K562 (cell line): ENCODE measurements around the gene LZTR1. TPM values are rescaled to one million over a fixed set of nuclear protein-coding genes. Genes with fewer than 3 reads are reported as not detected.
A peak's percentile ranks its signal among the peaks of the same experiment; 100 is the strongest.

Source experiments
- ETS2 ChIP-seq: IDR thresholded peaks from 2 replicates; pipeline ENCODE4 v1.6.1; 2016; ENCODE audit warnings: borderline replicate concordance, missing genetic modification characterization, mild to moderate bottlenecking, moderate library complexity, missing compliant biosample characterization; ENCODE audit not compliant: poor library complexity, severe bottlenecking
- FOXM1 ChIP-seq, 2 experiments: fragments of 450-650 bp in 1 of 2; sonication (generic) in 1 of 2; formaldehyde crosslinking in 1 of 2; IDR thresholded peaks; 2 replicates each; pipeline versions ENCODE4 v1.6.1 to v1.9.0; 2017 to 2022; ENCODE audit warnings: low read depth in 2 of 2, mild to moderate bottlenecking in 2 of 2, missing genetic modification reagents in 1 of 2, moderate library complexity in 1 of 2
- JUND ChIP-seq, 2 experiments: IDR thresholded peaks; 2 replicates in 1 of 2; 3 replicates in 1 of 2; pipeline ENCODE4 v1.6.1; 2011; ENCODE audit warnings: borderline replicate concordance in 2 of 2, low read depth in 2 of 2, low read length in 2 of 2, improper control_type of control experiment in 1 of 2, missing biosample characterization in 1 of 2, missing genetic modification characterization in 1 of 2, missing genetic modification reagents in 1 of 2
- MCM2 ChIP-seq: fragments of 450-650 bp; IDR thresholded peaks from 2 replicates; pipeline ENCODE4 v1.6.1; 2017; ENCODE audit warnings: low read depth, mild to moderate bottlenecking
- SNRNP70 ChIP-seq: fragments of 200-400 bp; formaldehyde crosslinking; optimal IDR thresholded peaks from 2 replicates; pipeline ENCODE3; 2017; ENCODE audit warnings: low read depth, low read length
- ZNF143 ChIP-seq: sonication (generic); formaldehyde crosslinking; IDR thresholded peaks from 2 replicates; pipeline ENCODE4 v1.9.0; 2022; ENCODE audit warnings: mild to moderate bottlenecking, missing genetic modification reagents
- polyA plus RNA-seq, 8 experiments: library from polyadenylated mRNA; depleted of rRNA in 4 of 8; stranded (reverse) in 5 of 8; unstranded in 3 of 8; fragments of >200 nt; fragmentation: Nextera tagmentation in 2 of 8; fragmentation: Illumina TruSeq in 1 of 8; extraction: Ambion mirVana in 2 of 8; extraction: Trizol in 1 of 8; gene quantifications; 2 replicates each; pipeline versions ENCODE4 v1.2.1 to v1.2.3, GENCODE V29; 2011 to 2014; ENCODE audit warnings: inconsistent platforms in 1 of 8, missing spikeins in 1 of 8
- total RNA-seq, 7 experiments: library from RNA; depleted of rRNA in 6 of 7; stranded (reverse); fragments of >200 nt in 6 of 7; fragmentation: Illumina TruSeq in 2 of 7; extraction: Trizol in 2 of 7; gene quantifications; 2 replicates each; pipeline versions ENCODE4 v1.2.1 to v1.2.3, GENCODE V29; 2011 to 2021; ENCODE audit warnings: low replicate concordance in 1 of 7
- TF ChIP-seq, protein P1 (sequence below): fragments of 450-650 bp; IDR thresholded peaks from 2 replicates; pipeline ENCODE4 v1.6.1; 2017; ENCODE audit warnings: antibody characterized with exemption
- TF ChIP-seq, protein P2 (sequence below): fragments of 450-650 bp; formaldehyde crosslinking; IDR thresholded peaks from 2 replicates; pipeline ENCODE4 v1.4.0; 2022; ENCODE audit warnings: missing genetic modification characterization
- TF ChIP-seq, protein P3 (sequence below): fragments of 450-650 bp; formaldehyde crosslinking; IDR thresholded peaks from 2 replicates; pipeline ENCODE4 v1.4.0; 2022; ENCODE audit warnings: missing genetic modification characterization

LZTR1 gene
- total and polyA plus RNA-seq, 9 of the 15 experiments (the other 6 are each of a cell fraction or from before 2014, with no cell fraction given) = 2.2 to 135 (median 63.0) TPM

DNA sequence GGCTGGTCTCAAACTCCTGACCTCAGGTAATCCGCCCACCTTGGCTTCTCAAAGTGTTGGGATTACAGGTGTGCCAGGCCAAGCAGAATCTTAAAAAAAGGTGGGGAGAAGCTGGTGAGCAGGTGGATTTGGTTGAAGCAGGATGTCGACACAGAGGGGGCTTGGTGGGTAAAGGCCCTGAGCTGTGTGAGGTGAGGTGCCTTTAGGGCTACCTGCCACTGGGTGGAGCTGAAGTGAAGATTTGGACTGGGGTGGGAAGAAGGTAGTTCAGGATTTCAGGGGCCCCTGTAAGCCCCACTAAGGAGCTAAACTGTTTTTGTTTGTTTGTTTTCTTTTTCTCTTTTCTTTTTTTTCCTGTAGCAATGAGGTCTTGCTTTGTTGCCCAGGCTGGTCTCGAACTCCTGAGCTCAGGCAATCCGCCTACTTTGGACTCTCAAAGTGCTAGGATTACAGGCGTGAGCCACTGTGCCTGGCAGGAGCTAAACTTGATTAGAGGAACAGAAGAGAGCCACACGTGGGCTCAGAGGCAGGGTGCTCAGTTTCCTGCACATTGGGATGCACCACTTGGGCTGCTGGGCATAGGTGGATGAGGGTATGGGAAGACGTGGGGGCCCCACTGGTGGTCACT, 38.8 kb downstream of the LZTR1 start (continued):
- TF ChIP-seq, protein P1, sequence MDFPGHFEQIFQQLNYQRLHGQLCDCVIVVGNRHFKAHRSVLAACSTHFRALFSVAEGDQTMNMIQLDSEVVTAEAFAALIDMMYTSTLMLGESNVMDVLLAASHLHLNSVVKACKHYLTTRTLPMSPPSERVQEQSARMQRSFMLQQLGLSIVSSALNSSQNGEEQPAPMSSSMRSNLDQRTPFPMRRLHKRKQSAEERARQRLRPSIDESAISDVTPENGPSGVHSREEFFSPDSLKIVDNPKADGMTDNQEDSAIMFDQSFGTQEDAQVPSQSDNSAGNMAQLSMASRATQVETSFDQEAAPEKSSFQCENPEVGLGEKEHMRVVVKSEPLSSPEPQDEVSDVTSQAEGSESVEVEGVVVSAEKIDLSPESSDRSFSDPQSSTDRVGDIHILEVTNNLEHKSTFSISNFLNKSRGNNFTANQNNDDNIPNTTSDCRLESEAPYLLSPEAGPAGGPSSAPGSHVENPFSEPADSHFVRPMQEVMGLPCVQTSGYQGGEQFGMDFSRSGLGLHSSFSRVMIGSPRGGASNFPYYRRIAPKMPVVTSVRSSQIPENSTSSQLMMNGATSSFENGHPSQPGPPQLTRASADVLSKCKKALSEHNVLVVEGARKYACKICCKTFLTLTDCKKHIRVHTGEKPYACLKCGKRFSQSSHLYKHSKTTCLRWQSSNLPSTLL = no peak
- TF ChIP-seq SNRNP70 (peak; percentile 71), MCM2 (no peak), ZNF143 (CRISPR knock-in tag) (no peak), FOXM1 (IDR thresholded peaks at IDR 0.05; ENCODE audit: low read depth) (no peak), FOXM1 (CRISPR knock-in tag; IDR thresholded peaks at IDR 0.05; ENCODE audit: low read depth) (no peak), JUND (IDR thresholded peaks at IDR 0.05; ENCODE audit: borderline replicate concordance, low read depth, low read length) (peak; percentile 61), JUND (tag; IDR thresholded peaks at IDR 0.05; ENCODE audit: borderline replicate concordance, low read depth, low read length) (0 out of 3 replicates have a peak, but pooled peaks have one; percentile 36), ETS2 (tag) (no peak)
- TF ChIP-seq, protein P2, sequence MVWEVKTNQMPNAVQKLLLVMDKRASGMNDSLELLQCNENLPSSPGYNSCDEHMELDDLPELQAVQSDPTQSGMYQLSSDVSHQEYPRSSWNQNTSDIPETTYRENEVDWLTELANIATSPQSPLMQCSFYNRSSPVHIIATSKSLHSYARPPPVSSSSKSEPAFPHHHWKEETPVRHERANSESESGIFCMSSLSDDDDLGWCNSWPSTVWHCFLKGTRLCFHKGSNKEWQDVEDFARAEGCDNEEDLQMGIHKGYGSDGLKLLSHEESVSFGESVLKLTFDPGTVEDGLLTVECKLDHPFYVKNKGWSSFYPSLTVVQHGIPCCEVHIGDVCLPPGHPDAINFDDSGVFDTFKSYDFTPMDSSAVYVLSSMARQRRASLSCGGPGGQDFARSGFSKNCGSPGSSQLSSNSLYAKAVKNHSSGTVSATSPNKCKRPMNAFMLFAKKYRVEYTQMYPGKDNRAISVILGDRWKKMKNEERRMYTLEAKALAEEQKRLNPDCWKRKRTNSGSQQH (CRISPR knock-in tag) = peak; percentile 9
- TF ChIP-seq, protein P3, sequence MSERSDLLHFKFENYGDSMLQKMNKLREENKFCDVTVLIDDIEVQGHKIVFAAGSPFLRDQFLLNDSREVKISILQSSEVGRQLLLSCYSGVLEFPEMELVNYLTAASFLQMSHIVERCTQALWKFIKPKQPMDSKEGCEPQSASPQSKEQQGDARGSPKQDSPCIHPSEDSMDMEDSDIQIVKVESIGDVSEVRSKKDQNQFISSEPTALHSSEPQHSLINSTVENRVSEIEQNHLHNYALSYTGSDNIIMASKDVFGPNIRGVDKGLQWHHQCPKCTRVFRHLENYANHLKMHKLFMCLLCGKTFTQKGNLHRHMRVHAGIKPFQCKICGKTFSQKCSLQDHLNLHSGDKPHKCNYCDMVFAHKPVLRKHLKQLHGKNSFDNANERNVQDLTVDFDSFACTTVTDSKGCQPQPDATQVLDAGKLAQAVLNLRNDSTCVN = 0 out of 2 replicates have a peak, but pooled peaks have one; percentile 74
